GM21360 (cell line): ENCODE measurements around the gene FAM149A.

Experiments
- ATAC-seq: cut with Tn5 transposase; IDR thresholded peaks from one replicate; pipeline ENCODE4 v1.9.1; 2021; ENCODE audit warnings: mild to moderate bottlenecking, moderate library complexity; ENCODE audit not compliant: unreplicated experiment

The FAM149A gene

GRCh38 chr4:186200516-186200915 lies 96.0 kb downstream of the FAM149A start:
- ATAC-seq, result no peak

DNA sequence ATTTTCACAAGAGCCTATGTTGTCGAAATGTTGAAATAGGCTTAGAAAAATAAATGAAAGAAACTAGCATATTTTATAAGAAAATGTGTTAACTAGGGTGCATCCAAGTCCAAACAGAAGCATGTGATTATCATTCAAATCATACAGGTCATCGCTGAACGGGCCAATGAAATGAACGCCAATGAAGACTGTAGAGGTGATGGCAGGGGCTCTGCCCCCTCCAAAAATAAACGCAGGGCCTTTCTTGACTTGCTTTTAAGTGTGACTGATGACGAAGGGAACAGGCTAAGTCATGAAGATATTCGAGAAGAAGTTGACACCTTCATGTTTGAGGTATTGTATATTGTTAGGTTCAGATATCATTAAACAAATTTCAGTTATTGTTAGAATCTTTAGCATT lies 96.5 kb downstream of the FAM149A start:
- no peak for ATAC-seq

DNA sequence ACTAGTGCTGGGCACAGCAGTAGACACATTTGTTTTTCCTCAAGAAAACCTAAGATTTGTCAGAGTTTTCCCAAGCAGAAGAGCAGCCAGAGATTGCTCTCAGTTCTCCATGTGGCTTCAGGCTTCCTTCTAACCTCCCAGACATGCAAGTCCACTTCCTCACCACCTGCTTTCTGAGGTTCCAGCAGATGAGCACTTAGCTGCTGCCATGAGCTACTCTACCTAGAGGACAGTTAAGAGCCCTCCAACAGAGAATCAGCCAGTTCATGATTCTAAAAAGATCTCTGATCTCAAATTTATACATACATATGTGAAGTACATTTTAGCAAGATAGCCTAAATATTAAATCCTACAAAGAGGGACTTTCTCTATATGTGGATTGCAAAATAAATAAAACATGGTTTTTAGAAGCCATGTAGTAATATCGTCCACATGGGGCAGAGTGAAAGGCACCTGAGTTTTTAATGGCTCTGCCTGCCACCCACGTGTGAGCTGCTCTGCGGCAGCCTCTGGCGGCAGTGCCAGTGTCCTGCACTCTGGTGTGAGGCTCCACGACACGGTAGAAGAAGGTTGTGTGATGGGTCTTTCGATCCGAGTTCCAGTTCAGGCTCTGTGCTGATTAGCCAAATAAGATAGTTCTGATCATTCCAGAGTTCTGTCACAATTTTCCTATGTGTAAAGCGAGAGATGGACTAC lies 97.2 kb downstream of the FAM149A start:
- peak; percentile 97 for ATAC-seq

- no peak for ATAC-seq
These were observed 98.1 kb downstream of the FAM149A start for GRCh38 chr4:186202490-186203140.

GRCh38 chr4:186203406-186203805 lies 98.9 kb downstream of the FAM149A start:
- ATAC-seq, result no peak

DNA sequence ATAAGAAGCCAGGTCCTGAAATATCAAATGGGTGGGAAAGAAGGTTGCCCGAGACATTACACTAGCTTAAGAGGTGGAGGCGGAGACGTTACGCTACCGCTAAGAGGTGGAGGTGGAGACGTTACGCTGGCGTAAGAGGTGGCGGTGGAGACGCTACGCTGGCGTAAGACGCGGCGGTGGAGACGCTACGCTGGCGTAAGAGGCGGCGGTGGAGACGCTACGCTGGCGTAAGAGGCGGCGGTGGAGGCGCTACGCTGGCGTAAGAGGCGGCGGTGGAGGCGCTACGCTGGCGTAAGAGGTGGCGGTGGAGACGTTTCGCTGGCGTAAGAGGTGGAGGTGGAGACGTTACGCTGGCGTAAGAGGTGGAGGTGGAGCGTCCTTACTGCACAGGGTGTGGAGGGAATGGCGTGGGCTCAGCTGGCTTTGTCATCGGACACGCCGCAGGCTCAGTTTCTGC lies 99.6 kb downstream of the FAM149A start:
- ATAC-seq, result peak; percentile 58

- ATAC-seq, result no peak
These were observed 100.2 kb downstream of the FAM149A start for GRCh38 chr4:186204686-186205085.

GRCh38 chr4:186205156-186205555 lies 100.7 kb downstream of the FAM149A start:
- no peak for ATAC-seq

DNA sequence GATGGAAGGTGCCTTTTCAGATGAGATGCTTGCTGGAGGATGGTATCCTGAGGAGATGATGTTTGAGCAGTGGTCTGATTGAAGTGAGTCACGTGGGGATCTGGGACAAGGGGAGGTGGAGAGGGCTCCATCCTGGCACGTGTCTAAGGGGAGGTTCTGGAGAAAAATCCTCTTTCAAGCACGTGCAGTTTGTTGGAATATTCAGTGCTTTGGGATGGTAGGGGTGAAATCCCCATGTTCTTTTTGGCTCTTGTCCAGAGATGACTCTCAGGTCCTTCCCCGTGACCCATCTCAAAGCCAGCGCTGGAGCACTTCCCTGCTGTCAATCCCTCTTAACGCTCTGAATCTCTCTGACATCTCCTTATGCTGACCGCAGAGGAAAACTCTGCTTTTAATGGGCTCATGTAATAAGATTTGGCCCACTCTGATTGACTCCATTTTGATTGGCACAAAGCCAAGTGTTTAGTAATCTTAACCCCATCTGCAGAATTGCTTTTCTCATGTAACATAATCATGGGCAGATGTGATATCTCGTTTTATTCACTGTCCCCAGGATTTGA lies 112.0 kb downstream of the FAM149A start:
- ATAC-seq, result no peak

DNA sequence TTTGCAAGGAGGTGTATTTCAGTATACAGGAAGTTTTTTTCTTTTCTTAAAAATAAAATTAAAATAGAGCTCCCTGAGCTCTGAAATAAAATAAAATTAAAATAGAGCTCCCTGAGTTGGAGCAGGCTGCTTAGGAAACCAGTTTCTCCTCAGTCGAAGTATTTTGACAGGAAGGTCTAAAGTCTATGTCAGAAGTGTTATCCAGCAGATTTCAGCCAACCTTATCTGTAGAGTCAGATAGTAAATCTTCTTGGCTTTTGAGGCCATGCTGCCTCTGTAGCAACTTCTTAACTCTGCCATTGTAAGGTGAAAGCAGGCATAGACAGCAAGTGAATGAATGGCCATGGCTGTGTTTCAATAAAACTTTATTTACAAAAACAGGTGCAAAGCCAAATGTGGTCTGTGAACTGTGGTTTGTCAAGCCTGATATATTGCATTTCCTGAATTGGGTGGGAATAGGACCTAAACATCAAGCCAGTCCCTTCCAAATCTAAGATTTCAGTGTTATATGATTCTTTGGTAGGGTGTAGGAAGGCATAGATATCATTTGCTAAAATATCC lies 113.3 kb downstream of the FAM149A start:
- no peak for ATAC-seq

DNA sequence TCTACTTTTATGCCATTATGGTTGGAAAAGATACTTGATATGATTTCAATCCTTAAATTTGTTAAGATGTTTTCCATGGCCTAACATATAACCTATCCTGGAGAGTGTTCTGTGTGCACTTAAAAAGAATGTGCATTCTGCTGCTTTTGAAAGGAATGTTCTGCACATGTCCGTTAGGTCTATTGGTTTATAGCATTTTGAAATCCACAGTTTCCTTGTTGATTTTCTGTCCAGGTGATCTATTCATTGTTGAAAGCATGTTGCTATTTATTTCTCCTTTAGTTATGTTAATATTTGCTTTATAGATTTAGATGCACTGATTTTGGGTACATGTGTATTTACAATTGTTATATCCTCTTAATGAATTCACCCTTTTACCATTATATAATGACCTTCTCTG lies 117.1 kb downstream of the FAM149A start:
- no peak for ATAC-seq
